DOHH2 (cell line): ENCODE measurements around the gene NRROS.

Experiments used
- H3F3A ChIP-seq: fragments of 200-600 bp; sonication (generic), shearing (Covaris generic); 2 replicates; pipeline ENCODE4 v1.6.0; 2016; ENCODE audit warnings: antibody characterized with exemption, mild to moderate bottlenecking; ENCODE audit not compliant: control insufficient read depth, insufficient read depth
- H3K27ac ChIP-seq: fragments of 200-600 bp; sonication (generic); 2 replicates; pipeline ENCODE4 v1.5.1; 2014; ENCODE audit warnings: low read depth, mild to moderate bottlenecking, low read length, moderate library complexity
- H3K27me3 ChIP-seq: fragments of 200-600 bp; sonication (generic); 2 replicates; pipeline ENCODE4 v1.6.1; 2014; ENCODE audit warnings: mild to moderate bottlenecking, low read length, mixed read lengths; ENCODE audit not compliant: control insufficient read depth
- H3K36me3 ChIP-seq: fragments of 200-600 bp; sonication (generic); 2 replicates; pipeline ENCODE4 v1.6.1; 2014; ENCODE audit warnings: mild to moderate bottlenecking, low read length, moderate library complexity, mixed read lengths; ENCODE audit not compliant: control insufficient read depth
- H3K4me1 ChIP-seq: fragments of 200-600 bp; sonication (generic); 2 replicates; pipeline ENCODE4 v1.6.1; 2014; ENCODE audit warnings: mild to moderate bottlenecking, low read length, mixed read lengths; ENCODE audit not compliant: control insufficient read depth
- H3K4me2 ChIP-seq: fragments of 200-600 bp; sonication (generic); 2 replicates; pipeline ENCODE4 v1.6.0; 2014; ENCODE audit warnings: mild to moderate bottlenecking, low read length, moderate library complexity
- H3K4me3 ChIP-seq: fragments of 200-600 bp; sonication (generic); 2 replicates; pipeline ENCODE4 v1.5.1; 2014; ENCODE audit warnings: mild to moderate bottlenecking, low read length, mixed read lengths
- H3K79me2 ChIP-seq: fragments of 200-600 bp; sonication (generic); 2 replicates; pipeline ENCODE4 v1.6.1; 2014; ENCODE audit warnings: mild to moderate bottlenecking, low read length, mixed read lengths; ENCODE audit not compliant: control insufficient read depth
- H3K9me2 ChIP-seq: fragments of 200-600 bp; sonication (generic); replicated peaks from 2 replicates; pipeline ENCODE4 v1.6.1; 2014; ENCODE audit warnings: mild to moderate bottlenecking, low read length, mixed read lengths; ENCODE audit not compliant: control insufficient read depth
- H3K9me3 ChIP-seq: fragments of 200-600 bp; sonication (generic); 2 replicates; pipeline ENCODE4 v1.6.1; 2014; ENCODE audit warnings: antibody characterized with exemption, low read length, mixed read lengths; ENCODE audit not compliant: control insufficient read depth, insufficient read depth
- H4K20me1 ChIP-seq: fragments of 200-600 bp; sonication (generic); 2 replicates; pipeline ENCODE4 v1.6.0; 2014; ENCODE audit warnings: low read depth, mild to moderate bottlenecking, antibody characterized with exemption, low read length, moderate library complexity; ENCODE audit not compliant: control insufficient read depth, insufficient read depth
- EZH2phosphoT487 ChIP-seq: fragments of 200-600 bp; sonication (generic); IDR thresholded peaks from 2 replicates; pipeline ENCODE4 v1.6.1; 2017; ENCODE audit warnings: borderline replicate concordance, mild to moderate bottlenecking, antibody characterized with exemption, low read length, moderate library complexity, mixed read lengths
- TF ChIP-seq, protein P1 (sequence below): fragments of 200-600 bp; sonication (generic); IDR thresholded peaks from one replicate; pipeline ENCODE4 v1.5.1; 2014; ENCODE audit warnings: antibody characterized with exemption, mild to moderate bottlenecking, low read depth, low read length; ENCODE audit not compliant: poor library complexity, severe bottlenecking

The NRROS gene

DNA sequence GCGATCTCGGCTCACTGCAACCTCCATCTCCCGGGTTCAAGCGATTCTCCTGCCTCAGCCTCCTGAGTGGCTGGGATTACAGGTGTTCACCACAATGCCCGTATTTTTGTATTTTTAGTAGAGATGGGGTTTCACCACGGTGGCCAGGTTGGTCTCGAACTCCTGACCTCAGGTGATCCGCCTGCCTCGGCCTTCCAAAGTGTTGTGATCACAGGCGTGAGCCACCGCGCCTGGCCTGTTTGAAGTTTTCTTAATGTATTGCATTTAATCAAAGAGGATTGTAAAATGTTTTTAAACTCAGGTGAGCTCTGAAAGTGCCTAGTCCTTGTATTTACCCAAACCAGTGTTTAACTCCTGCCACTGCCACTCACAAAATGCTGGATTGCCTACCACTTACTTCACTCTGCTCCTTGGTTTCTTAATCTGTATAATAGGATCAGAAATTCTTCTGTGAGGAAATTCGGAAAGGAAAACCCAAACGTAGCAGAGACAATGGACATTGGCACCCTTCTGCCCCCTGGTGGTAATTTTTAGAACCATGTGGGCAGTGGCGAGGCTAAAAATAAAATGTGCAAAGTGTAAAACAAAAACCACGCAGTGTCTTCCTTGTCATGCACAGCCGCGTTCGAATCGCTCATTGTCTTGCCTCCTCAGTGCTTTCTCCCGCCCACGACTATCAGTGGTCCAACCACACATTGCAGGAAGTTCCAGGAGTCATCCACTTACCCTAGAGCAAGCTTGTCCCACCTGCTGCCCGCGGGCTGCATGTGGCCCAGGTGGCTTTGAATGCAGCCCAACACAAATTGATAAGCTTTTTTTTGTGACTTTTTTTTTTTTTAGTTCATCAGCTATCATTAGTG, 45.3 kb downstream of the NRROS start:
- Histone ChIP-seq H3F3A (no peaks in the 10 kb centered on the region), H3K4me3 (peak overlapping the region; percentile 23), H3K27ac (0 out of 2 replicates have a peak overlapping the region, but pooled peaks have one; percentile 8), H3K9me3 (no peaks in the 10 kb centered on the region), H3K36me3 (no peaks in the 10 kb centered on the region), H4K20me1 (no peaks in the 10 kb centered on the region), H3K27me3 (peaks cover 3% of the 10 kb centered on the region; the same call in 1 of the 2 replicates), H3K4me1 (peaks cover 21% of the 10 kb centered on the region), H3K79me2 (no peaks in the 10 kb centered on the region), H3K9me2 (no peaks in the 10 kb centered on the region), H3K4me2 (peak overlapping the region; percentile 42)
- TF ChIP-seq EZH2phosphoT487, result no peak
- TF ChIP-seq, protein P1, sequence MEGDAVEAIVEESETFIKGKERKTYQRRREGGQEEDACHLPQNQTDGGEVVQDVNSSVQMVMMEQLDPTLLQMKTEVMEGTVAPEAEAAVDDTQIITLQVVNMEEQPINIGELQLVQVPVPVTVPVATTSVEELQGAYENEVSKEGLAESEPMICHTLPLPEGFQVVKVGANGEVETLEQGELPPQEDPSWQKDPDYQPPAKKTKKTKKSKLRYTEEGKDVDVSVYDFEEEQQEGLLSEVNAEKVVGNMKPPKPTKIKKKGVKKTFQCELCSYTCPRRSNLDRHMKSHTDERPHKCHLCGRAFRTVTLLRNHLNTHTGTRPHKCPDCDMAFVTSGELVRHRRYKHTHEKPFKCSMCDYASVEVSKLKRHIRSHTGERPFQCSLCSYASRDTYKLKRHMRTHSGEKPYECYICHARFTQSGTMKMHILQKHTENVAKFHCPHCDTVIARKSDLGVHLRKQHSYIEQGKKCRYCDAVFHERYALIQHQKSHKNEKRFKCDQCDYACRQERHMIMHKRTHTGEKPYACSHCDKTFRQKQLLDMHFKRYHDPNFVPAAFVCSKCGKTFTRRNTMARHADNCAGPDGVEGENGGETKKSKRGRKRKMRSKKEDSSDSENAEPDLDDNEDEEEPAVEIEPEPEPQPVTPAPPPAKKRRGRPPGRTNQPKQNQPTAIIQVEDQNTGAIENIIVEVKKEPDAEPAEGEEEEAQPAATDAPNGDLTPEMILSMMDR, result peak; percentile 83

GRCh38 chr3:196686436-196686835, 46.9 kb downstream of the NRROS start:
- no peak overlapping the region for H3K4me2 ChIP-seq
- H3K4me1 ChIP-seq, result peaks cover 27% of the 10 kb centered on the region

DNA sequence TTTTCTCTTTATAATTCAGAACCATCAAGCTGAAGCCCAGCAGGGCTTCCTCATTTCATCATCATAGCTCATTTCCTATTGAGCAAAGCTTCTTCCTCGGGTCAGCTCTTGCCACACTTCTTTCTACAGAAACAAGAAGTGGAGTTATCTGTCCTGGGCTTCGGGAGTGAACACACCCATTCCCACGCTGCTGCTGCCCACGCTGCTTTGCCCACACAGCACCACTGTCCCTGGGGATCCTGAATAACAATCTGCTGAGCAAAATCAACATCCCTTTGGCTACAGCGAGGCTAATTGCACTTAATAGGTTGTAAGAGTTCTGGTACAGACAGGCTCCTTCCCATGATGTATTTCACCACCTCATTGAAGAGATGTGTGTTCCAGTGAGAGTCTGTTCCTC, 48.9 kb downstream of the NRROS start:
- Histone ChIP-seq H3K4me1 (peaks cover 27% of the 10 kb centered on the region), H3K4me2 (no peak overlapping the region), H3K9me3 (no peaks in the 10 kb centered on the region), H3K79me2 (no peaks in the 10 kb centered on the region), H3K4me3 (no peak overlapping the region), H3F3A (no peaks in the 10 kb centered on the region), H3K9me2 (no peaks in the 10 kb centered on the region), H3K27me3 (peaks cover 20% of the 10 kb centered on the region), H3K27ac (no peak overlapping the region), H4K20me1 (no peaks in the 10 kb centered on the region), H3K36me3 (no peaks in the 10 kb centered on the region)
- TF ChIP-seq, protein P1, result no peak
- no peak for TF ChIP-seq EZH2phosphoT487

More at GRCh38 chr3:196686436-196686835, 46.9 kb downstream of the NRROS start:
- Histone ChIP-seq H3K9me3 (no peaks in the 10 kb centered on the region), H4K20me1 (no peaks in the 10 kb centered on the region), H3K27me3 (peaks cover 14% of the 10 kb centered on the region), H3K4me3 (no peak overlapping the region), H3K27ac (no peak overlapping the region), H3F3A (no peaks in the 10 kb centered on the region), H3K36me3 (no peaks in the 10 kb centered on the region), H3K9me2 (no peaks in the 10 kb centered on the region), H3K79me2 (no peaks in the 10 kb centered on the region)
- TF ChIP-seq, protein P1, result no peak
- TF ChIP-seq EZH2phosphoT487, result no peak
